HepG2 (cell line): Measurements from ENCODE around the gene PODXL2. TPM values are rescaled to one million over a fixed set of nuclear protein-coding genes. Genes with fewer than 3 reads are reported as not detected.

Experiments used
- ATAC-seq: fragments of 200-7000 bp; cut with Tn5 transposase; 3 replicates; pipeline ENCODE4 v1.9.1; 2020; ENCODE audit warnings: mild to moderate bottlenecking, moderate library complexity
- BruUV-seq: library from RNA; stranded (reverse); fragments of 400-500 nt; replicated peaks from 2 replicates; lab custom pipeline; 2021; lab: Mats Ljungman, UMichigan
- CTCF ChIA-PET: fragments of 300-600 bp; formaldehyde crosslinking; extraction: SDS; loops from one replicate; lab custom pipeline; 2021; ENCODE audit warnings: low total read pairs, inconsistent platforms, low intra/inter-chr PET ratio; lab: Yijun Ruan, JAX
- POLR2A ChIA-PET: fragments of 350-600 bp; sonication (Branson Sonifier 250); formaldehyde crosslinking; loops from one replicate; lab custom pipeline; 2020; ENCODE audit warnings: antibody characterized with exemption, inconsistent platforms; lab: Yijun Ruan, JAX
- DNase-seq: peaks from one replicate; pipeline ENCODE4 v3.0.0-alpha.2; 2015; ENCODE audit warnings: low spot score
- FAIRE-seq: peaks from 3 replicates; lab custom pipeline; 2011; peaks lifted over from hg19 to GRCh38; lab: Jason Lieb, UNC
- H2AFZ ChIP-seq: one replicate; pipeline ENCODE4 v1.6.1; 2011; ENCODE audit warnings: low read length, inconsistent platforms
- H3K27ac ChIP-seq: fragments of 300-600 bp; 3 replicates; pipeline ENCODE4 v1.8.0; 2011; ENCODE audit warnings: mixed run types, mild to moderate bottlenecking, mixed read lengths, low read length, inconsistent platforms; ENCODE audit not compliant: insufficient read depth; ENCODE audit errors: extremely low read length
- H3K27me3 ChIP-seq, 2 experiments: fragments of 200-600 bp in 1 of 2; 2 replicates in 1 of 2; 3 replicates in 1 of 2; pipeline versions ENCODE4 v1.6.0 to v1.8.0; 2011; ENCODE audit warnings: low read length in 2 of 2, mild to moderate bottlenecking in 2 of 2, moderate library complexity in 2 of 2, inconsistent platforms in 1 of 2; ENCODE audit not compliant: insufficient read depth in 2 of 2, control insufficient read depth in 1 of 2
- H3K36me3 ChIP-seq, 2 experiments: fragments of 200-600 bp in 1 of 2; replicated peaks in 1 of 2; 2 replicates in 1 of 2; 3 replicates in 1 of 2; pipeline versions ENCODE4 v1.5.1 to v1.8.0; 2011; ENCODE audit warnings: low read length in 2 of 2, inconsistent platforms in 1 of 2; ENCODE audit not compliant: insufficient read depth in 2 of 2, control insufficient read depth in 1 of 2
- H3K4me1 ChIP-seq: 2 replicates; pipeline ENCODE4 v1.5.1; 2012; ENCODE audit warnings: low read length, inconsistent platforms; ENCODE audit not compliant: insufficient read depth
- H3K4me2 ChIP-seq: 2 replicates; pipeline ENCODE4 v1.6.0; 2011; ENCODE audit warnings: low read depth, low read length, inconsistent platforms
- H3K4me3 ChIP-seq, 3 experiments: fragments of 200-600 bp in 1 of 3; sonication (generic), shearing (Covaris generic) in 1 of 3; replicated peaks in 1 of 3; 2 replicates each; pipeline ENCODE4 v1.5.1; 2011 to 2016; ENCODE audit warnings: low read length in 3 of 3, inconsistent platforms in 2 of 3, low read depth in 2 of 3, mild to moderate bottlenecking in 2 of 3, control low read depth in 1 of 3, mixed read lengths in 1 of 3; ENCODE audit not compliant: insufficient read depth in 1 of 3
- H3K79me2 ChIP-seq: one replicate; pipeline ENCODE4 v1.6.1; 2011; ENCODE audit warnings: low read length, inconsistent platforms; ENCODE audit not compliant: insufficient read depth
- H3K9ac ChIP-seq: 2 replicates; pipeline ENCODE4 v1.6.0; 2011; ENCODE audit warnings: mild to moderate bottlenecking, low read depth, low read length, inconsistent platforms; ENCODE audit not compliant: insufficient read depth
- H3K9me3 ChIP-seq: 2 replicates; pipeline ENCODE4 v1.5.1; 2012; ENCODE audit warnings: mild to moderate bottlenecking, low read length
- H4K20me1 ChIP-seq: 2 replicates; pipeline ENCODE4 v1.6.0; 2011; ENCODE audit warnings: inconsistent platforms, mild to moderate bottlenecking, low read length, moderate library complexity; ENCODE audit not compliant: insufficient read depth
- ASH2L ChIP-seq: fragments of 300-600, 200-600 bp; sonication (generic); IDR thresholded peaks from 2 replicates; pipeline ENCODE4 v1.7.0; 2017; ENCODE audit warnings: low read depth, mild to moderate bottlenecking, moderate library complexity, mixed read lengths, low read length; ENCODE audit not compliant: insufficient read length
- CREM ChIP-seq, 2 experiments: sonication (generic) in 1 of 2; formaldehyde crosslinking in 1 of 2; IDR thresholded peaks; 2 replicates each; pipeline versions ENCODE4 v1.4.0 to v1.6.1; 2016 to 2020; ENCODE audit warnings: antibody characterized with exemption in 1 of 2, mild to moderate bottlenecking in 1 of 2, missing genetic modification reagents in 1 of 2
- DPF2 ChIP-seq: sonication (generic); formaldehyde crosslinking; IDR thresholded peaks from 2 replicates; pipeline ENCODE4 v1.4.0; 2020; ENCODE audit warnings: mild to moderate bottlenecking, low read depth, missing genetic modification reagents, borderline replicate concordance
- FOXA3 ChIP-seq: IDR thresholded peaks from 2 replicates; pipeline ENCODE4 v1.6.1; 2016; ENCODE audit warnings: missing genetic modification reagents, missing compliant biosample characterization
- ISX ChIP-seq: sonication (generic); formaldehyde crosslinking; conservative IDR thresholded peaks from 2 replicates; pipeline ENCODE4 v1.5.0; 2020; ENCODE audit warnings: missing genetic modification reagents
- KAT8 ChIP-seq: IDR thresholded peaks from 2 replicates; pipeline ENCODE4 v1.6.1; 2016; ENCODE audit warnings: missing genetic modification reagents, missing compliant biosample characterization
- MTA3 ChIP-seq: sonication (generic); formaldehyde crosslinking; IDR thresholded peaks from 2 replicates; pipeline ENCODE4 v1.4.0; 2020; ENCODE audit warnings: missing genetic modification reagents
- NR1H2 ChIP-seq: sonication (generic); formaldehyde crosslinking; IDR thresholded peaks from 2 replicates; pipeline ENCODE4 v1.8.1; 2022; ENCODE audit warnings: low read depth, missing genetic modification reagents, borderline replicate concordance
- PHB2 ChIP-seq: fragments of 450-650 bp; IDR thresholded peaks from 2 replicates; pipeline ENCODE4 v1.6.1; 2018; ENCODE audit not compliant: partially characterized antibody
- PITX1 ChIP-seq: sonication (generic); formaldehyde crosslinking; IDR thresholded peaks from 2 replicates; pipeline ENCODE4 v1.5.1; 2020; ENCODE audit warnings: mild to moderate bottlenecking, missing genetic modification reagents
- POGZ ChIP-seq: sonication (generic); formaldehyde crosslinking; IDR thresholded peaks from 2 replicates; pipeline ENCODE4 v1.4.0; 2020; ENCODE audit warnings: mild to moderate bottlenecking, missing genetic modification reagents
- POLR2AphosphoS2 ChIP-seq: IDR thresholded peaks from 2 replicates; pipeline ENCODE4 v1.6.1; 2011; ENCODE audit warnings: low read depth, low read length, improper control_type of control experiment
- ZNF280D ChIP-seq: sonication (generic); formaldehyde crosslinking; IDR thresholded peaks from 2 replicates; pipeline ENCODE4 v1.5.1; 2020; ENCODE audit warnings: mild to moderate bottlenecking, missing genetic modification reagents
- ZNF557 ChIP-seq: sonication (generic); formaldehyde crosslinking; IDR thresholded peaks from 2 replicates; pipeline ENCODE4 v1.4.0; 2020; ENCODE audit warnings: missing genetic modification reagents
- ZNF775 ChIP-seq: sonication (generic); formaldehyde crosslinking; IDR thresholded peaks from 2 replicates; pipeline ENCODE4 v1.4.0; 2020; ENCODE audit warnings: missing genetic modification reagents, mild to moderate bottlenecking, moderate library complexity, borderline replicate concordance
- ZNF782 ChIP-seq: sonication (generic); formaldehyde crosslinking; IDR thresholded peaks from 2 replicates; pipeline ENCODE4 v1.4.0; 2020; ENCODE audit warnings: missing genetic modification reagents, mild to moderate bottlenecking, borderline replicate concordance
- WGBS: methylation state at CpG from one replicate; pipeline ENCODE4 v1.1.6; 2017; ENCODE audit warnings: low lambda C conversion rate; 5-methylcytosine and 5-hydroxymethylcytosine counted together
- in situ Hi-C: cut with HindIII; loops from 2 replicates; pipeline ENCODE4 v1.10.0; 2017; ENCODE audit warnings: low pct_unique_long_range_greater_than_20kb; ENCODE audit not compliant: extremely low pct_ligation_motif_present
- intact Hi-C: fragments of 100-400 bp; cut with micrococcal nuclease; formaldehyde crosslinking; loops from one replicate; pipeline ENCODE4 v1.10.0; 2022; ENCODE audit not compliant: unreplicated experiment
- polyA plus RNA-seq, 8 experiments: library from polyadenylated mRNA; depleted of rRNA in 3 of 8; stranded (reverse) in 7 of 8; unstranded in 1 of 8; fragments of >200 nt; fragmentation: Illumina TruSeq in 4 of 8; extraction: Trizol in 4 of 8; gene quantifications; 2 replicates each; pipeline versions ENCODE4 v1.2.1 to v1.2.3, GENCODE V29; 2011 to 2016; ENCODE audit warnings: low read depth in 4 of 8, missing spikeins in 1 of 8, mixed read lengths in 1 of 8; ENCODE audit not compliant: insufficient read depth in 1 of 8
- total RNA-seq, 5 experiments: library from RNA; depleted of rRNA; stranded (reverse); fragments of >200 nt; fragmentation: Illumina TruSeq; extraction: Trizol; gene quantifications; 2 replicates each; pipeline ENCODE4 v1.2.3, GENCODE V29; 2016; ENCODE audit warnings: low read depth in 1 of 5

Gene PODXL2
- total and polyA plus RNA-seq, 2 of the 13 experiments (the other 11 are each of a cell fraction or from before 2014, with no cell fraction given): 20.4 to 25.1 TPM

DNA sequence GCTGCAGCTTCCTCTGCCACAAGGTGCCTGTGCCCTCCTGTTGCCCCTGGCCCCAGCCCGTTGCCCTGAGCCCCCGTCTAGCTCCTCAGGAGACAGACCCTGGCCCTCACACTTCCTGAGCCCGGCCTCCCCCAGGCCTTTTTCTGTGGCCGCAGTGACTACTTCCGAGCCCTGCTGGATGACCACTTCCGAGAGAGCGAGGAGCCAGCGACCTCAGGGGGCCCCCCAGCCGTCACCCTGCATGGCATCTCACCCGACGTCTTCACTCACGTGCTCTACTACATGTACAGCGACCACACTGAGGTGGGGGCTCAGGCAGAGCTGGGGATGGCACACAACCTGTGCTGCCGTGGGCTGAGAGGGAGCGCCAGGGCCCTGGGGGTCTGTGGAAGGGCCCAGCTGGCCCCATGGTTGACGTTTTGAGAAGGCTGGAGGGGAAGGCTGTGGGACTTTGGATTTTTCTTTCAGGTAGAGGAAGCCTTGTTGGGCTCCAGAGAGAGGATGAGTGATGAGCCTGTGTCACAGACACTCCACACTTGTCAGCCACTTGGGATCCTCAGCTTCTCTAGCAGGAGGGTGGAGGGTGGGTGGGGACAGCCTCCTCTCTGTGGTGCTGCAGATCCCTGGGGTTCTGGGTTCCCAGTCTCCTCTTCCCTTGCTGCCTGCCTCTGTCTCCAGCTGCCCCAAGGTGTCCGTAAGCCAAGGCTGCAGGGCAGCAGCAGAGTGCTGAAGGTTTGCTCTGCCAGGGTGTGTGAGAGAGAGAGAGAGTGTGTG, 48.7 kb downstream of the PODXL2 start:
- no peak overlapping the region for H3K9ac ChIP-seq
- H3K4me2 ChIP-seq: no peak overlapping the region
- intact Hi-C loops (no loop called here), in situ Hi-C loops (no loop called here)
- peaks cover 11% of the 10 kb centered on the region for H3K4me1 ChIP-seq
- no peaks in the 10 kb centered on the region for H3K36me3 ChIP-seq
- CTCF ChIA-PET: no interaction called here
- no peak overlapping the region for H2AFZ ChIP-seq
- H3K9me3 ChIP-seq: no peaks in the 10 kb centered on the region
- DNase-seq (no peak), FAIRE-seq (no peak), ATAC-seq (no peak)
- BruUV-seq: no TSS peak
- H4K20me1 ChIP-seq: no peaks in the 10 kb centered on the region
- no peak for TF ChIP-seq PHB2
- TF ChIP-seq DPF2 (CRISPR knock-in tag): no peak
- TF ChIP-seq ZNF775 (CRISPR knock-in tag): no peak
- no peak for TF ChIP-seq ZNF782 (CRISPR knock-in tag)
- TF ChIP-seq PITX1: no peak
- no peak for TF ChIP-seq CREM (IDR thresholded peaks at IDR 0.05)
- no peak for TF ChIP-seq CREM (CRISPR knock-in tag; IDR thresholded peaks at IDR 0.05)
- TF ChIP-seq ZNF280D (CRISPR knock-in tag): no peak
- TF ChIP-seq POLR2AphosphoS2: no peak
- TF ChIP-seq ZNF557: no peak
- TF ChIP-seq POGZ (CRISPR knock-in tag): no peak
- no peak for TF ChIP-seq ISX (CRISPR knock-in tag)
- TF ChIP-seq ASH2L: no peak
- no peak for TF ChIP-seq FOXA3 (CRISPR knock-in tag)
- no peak for TF ChIP-seq NR1H2 (CRISPR knock-in tag)
- no peak for TF ChIP-seq KAT8
- TF ChIP-seq MTA3 (CRISPR knock-in tag): no peak
- peaks cover 0 to 4% of the 10 kb centered on the region in 2 experiments; a peak in 1 of 5 replicates for H3K27me3 ChIP-seq
- H3K27ac ChIP-seq: no peak overlapping the region
- WGBS: 71% methylated on average over 16 of the region's 17 CpGs
- POLR2A ChIA-PET: no interaction called here
- no peaks in the 10 kb centered on the region for H3K79me2 ChIP-seq
- H3K4me3 ChIP-seq: no peak overlapping the region
